ENCODE data around the gene DDX10.

DDX10 gene

GRCh38 chr11:108906826-108907225 lies 242.0 kb downstream of the DDX10 start:
- ATAC-seq, result no peak

GRCh38 chr11:108909041-108909440 lies 244.2 kb downstream of the DDX10 start:
- DNase-seq (no peak), ATAC-seq (no peak)

More at GRCh38 chr11:108906826-108907225, 242.0 kb downstream of the DDX10 start:
- DNase-seq, result no peak

GRCh38 chr11:108909921-108910320 lies 245.1 kb downstream of the DDX10 start:
- ATAC-seq (no peak), DNase-seq (no peak)

- no peak for ATAC-seq
- DNase-seq, result no peak
Measured at GRCh38 chr11:108912581-108912980, 247.7 kb downstream of the DDX10 start.

- DNase-seq (no peak), ATAC-seq (no peak)
Measured at GRCh38 chr11:108913204-108913603, 248.3 kb downstream of the DDX10 start.

GRCh38 chr11:108914211-108914610 lies 249.3 kb downstream of the DDX10 start:
- ATAC-seq (no peak), DNase-seq (no peak)

- DNase-seq (no peak), ATAC-seq (no peak)
Measured at GRCh38 chr11:108914981-108915380, 250.1 kb downstream of the DDX10 start.

- ATAC-seq (no peak), DNase-seq (no peak)
Measured at GRCh38 chr11:108915666-108916065, 250.8 kb downstream of the DDX10 start.

- ATAC-seq, result no peak
Measured at GRCh38 chr11:108916290-108916689, 251.4 kb downstream of the DDX10 start.

GRCh38 chr11:108916935-108917334 lies 252.1 kb downstream of the DDX10 start:
- ATAC-seq, result no peak

More at GRCh38 chr11:108916290-108916689, 251.4 kb downstream of the DDX10 start:
- DNase-seq, result no peak

GRCh38 chr11:108921211-108921610 lies 256.3 kb downstream of the DDX10 start:
- no peak for ATAC-seq
- DNase-seq, result no peak

More at GRCh38 chr11:108916935-108917334, 252.1 kb downstream of the DDX10 start:
- no peak for DNase-seq

GRCh38 chr11:108922241-108922640 lies 257.4 kb downstream of the DDX10 start:
- no peak for ATAC-seq
- DNase-seq, result no peak

GRCh38 chr11:108923413-108923812 lies 258.5 kb downstream of the DDX10 start:
- no peak for DNase-seq
- no peak for ATAC-seq

- ATAC-seq (no peak), DNase-seq (no peak)
Measured at GRCh38 chr11:108926171-108926840, 261.4 kb downstream of the DDX10 start.

GRCh38 chr11:108926841-108927577 lies 262.1 kb downstream of the DDX10 start:
- DNase-seq (no peak), ATAC-seq (no peak)

- ATAC-seq, result no peak
- DNase-seq, result no peak
Measured at GRCh38 chr11:108927791-108928545, 263.1 kb downstream of the DDX10 start.

- ATAC-seq (no peak), DNase-seq (no peak)
Measured at GRCh38 chr11:108929241-108929640, 264.4 kb downstream of the DDX10 start.

GRCh38 chr11:108931168-108931567 lies 266.3 kb downstream of the DDX10 start:
- DNase-seq (no peak), ATAC-seq (no peak)

- DNase-seq (no peak), ATAC-seq (no peak)
Measured at GRCh38 chr11:108933630-108934029, 268.8 kb downstream of the DDX10 start.

GRCh38 chr11:108934289-108934688 lies 269.4 kb downstream of the DDX10 start:
- no peak for DNase-seq
- no peak for ATAC-seq

GRCh38 chr11:108934696-108935095 lies 269.8 kb downstream of the DDX10 start:
- no peak for DNase-seq
- ATAC-seq, result no peak

- DNase-seq (no peak), ATAC-seq (no peak)
Measured at GRCh38 chr11:108937746-108938145, 272.9 kb downstream of the DDX10 start.

GRCh38 chr11:108938604-108939003 lies 273.7 kb downstream of the DDX10 start:
- no peak for DNase-seq
- no peak for ATAC-seq

Measured in stimulated activated naive CD8-positive, alpha-beta T cell treated with anti-CD3 and anti-CD28 coated beads, Interleukin-15, Interleukin-2, amounts not matched to agents 100 U/mL and 50 U/mL, for 24 hours (primary cell).